Gastrocnemius medialis (tissue), 4 donors: ENCODE results near the gene FFAR4.

Experiments
- POLR2A ChIP-seq, 2 donors: fragments of 450-650 bp; IDR thresholded peaks; one replicate each; pipeline ENCODE4 v1.6.1; 2017; ENCODE audit warnings: antibody characterized with exemption in 2 of 2, mild to moderate bottlenecking in 2 of 2, moderate library complexity in 2 of 2
- TF ChIP-seq, protein P1 (sequence below), 5 experiments: fragments of 450-650 bp in 3 of 5; fragments of 200-600 bp in 2 of 5; sonication (generic) in 2 of 5; IDR thresholded peaks in 4 of 5; conservative IDR thresholded peaks in 1 of 5; 1 replicate in 4 of 5; 2 replicates in 1 of 5; pipeline ENCODE4 v1.5.1; 2016 to 2019; ENCODE audit warnings: antibody characterized with exemption in 5 of 5, mild to moderate bottlenecking in 3 of 5, moderate library complexity in 3 of 5

DNA sequence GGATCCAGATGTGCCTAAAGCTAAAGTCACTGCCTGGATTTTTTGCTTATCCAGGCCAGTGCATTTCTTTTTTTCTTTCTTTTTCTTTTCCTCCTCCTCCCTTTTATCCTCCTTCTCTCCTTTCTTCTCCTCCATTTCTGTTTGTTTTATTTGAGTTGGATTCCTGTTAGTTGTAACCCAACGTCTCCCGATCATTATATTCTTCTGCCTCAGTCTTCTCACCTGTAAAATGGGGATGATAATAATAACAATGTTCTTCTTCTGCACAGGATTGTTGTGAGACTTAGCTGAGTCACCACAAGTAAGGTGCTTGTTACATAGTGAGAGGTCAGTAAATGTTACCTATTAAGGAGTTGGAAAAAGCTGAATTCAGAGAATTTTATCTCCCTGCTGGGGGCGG is 13.7 kb upstream of the FFAR4 start:
- TF ChIP-seq, protein P1, sequence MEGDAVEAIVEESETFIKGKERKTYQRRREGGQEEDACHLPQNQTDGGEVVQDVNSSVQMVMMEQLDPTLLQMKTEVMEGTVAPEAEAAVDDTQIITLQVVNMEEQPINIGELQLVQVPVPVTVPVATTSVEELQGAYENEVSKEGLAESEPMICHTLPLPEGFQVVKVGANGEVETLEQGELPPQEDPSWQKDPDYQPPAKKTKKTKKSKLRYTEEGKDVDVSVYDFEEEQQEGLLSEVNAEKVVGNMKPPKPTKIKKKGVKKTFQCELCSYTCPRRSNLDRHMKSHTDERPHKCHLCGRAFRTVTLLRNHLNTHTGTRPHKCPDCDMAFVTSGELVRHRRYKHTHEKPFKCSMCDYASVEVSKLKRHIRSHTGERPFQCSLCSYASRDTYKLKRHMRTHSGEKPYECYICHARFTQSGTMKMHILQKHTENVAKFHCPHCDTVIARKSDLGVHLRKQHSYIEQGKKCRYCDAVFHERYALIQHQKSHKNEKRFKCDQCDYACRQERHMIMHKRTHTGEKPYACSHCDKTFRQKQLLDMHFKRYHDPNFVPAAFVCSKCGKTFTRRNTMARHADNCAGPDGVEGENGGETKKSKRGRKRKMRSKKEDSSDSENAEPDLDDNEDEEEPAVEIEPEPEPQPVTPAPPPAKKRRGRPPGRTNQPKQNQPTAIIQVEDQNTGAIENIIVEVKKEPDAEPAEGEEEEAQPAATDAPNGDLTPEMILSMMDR (IDR thresholded peaks at IDR 0.05 in 4 of 5, conservative IDR thresholded peaks at IDR 0.05 in 1 of 5), result no peak
- TF ChIP-seq POLR2A (IDR thresholded peaks at IDR 0.05), result no peak
